ENCODE measurements around the gene GHR. TPM values are rescaled to one million over a fixed set of nuclear protein-coding genes. Genes with fewer than 3 reads are reported as not detected.

GHR gene
- total RNA-seq, 2 experiments from 2014 or later: not detected

- CTCF ChIA-PET: no interaction called here
- Mint-ChIP-seq H3K9me3 (no peaks in the 10 kb centered on the region), H3K4me3 (no peak overlapping the region), H3K27ac (no peak overlapping the region), H3K27me3 (ENCODE audit: low read depth) (peaks cover 5% of the 10 kb centered on the region), H3K36me3 (ENCODE audit: low read depth) (no peaks in the 10 kb centered on the region), H3K4me1 (ENCODE audit: low read depth) (no peaks in the 10 kb centered on the region)
- no peak for DNase-seq
- intact Hi-C loops (cut with micrococcal nuclease): no loop called here
Measured at GRCh38 chr5:42628821-42629220, 205.6 kb downstream of the GHR start.

- H3K9me3 Mint-ChIP-seq: no peaks in the 10 kb centered on the region
- peaks cover 5% of the 10 kb centered on the region for H3K27me3 Mint-ChIP-seq (ENCODE audit: low read depth)
- H3K4me1 Mint-ChIP-seq (ENCODE audit: low read depth): no peaks in the 10 kb centered on the region
- no peak overlapping the region for H3K4me3 Mint-ChIP-seq
- DNase-seq: no peak
- CTCF ChIA-PET: no interaction called here
- no peak overlapping the region for H3K27ac Mint-ChIP-seq
- intact Hi-C loops (cut with micrococcal nuclease): no loop called here
- H3K36me3 Mint-ChIP-seq (ENCODE audit: low read depth): no peaks in the 10 kb centered on the region
Measured at GRCh38 chr5:42629284-42629683, 206.0 kb downstream of the GHR start.

GRCh38 chr5:42631241-42631640, 208.0 kb downstream of the GHR start:
- Mint-ChIP-seq H3K36me3 (ENCODE audit: low read depth) (no peaks in the 10 kb centered on the region), H3K4me1 (ENCODE audit: low read depth) (no peaks in the 10 kb centered on the region), H3K9me3 (no peaks in the 10 kb centered on the region), H3K4me3 (no peak overlapping the region), H3K27me3 (ENCODE audit: low read depth) (peaks cover 3% of the 10 kb centered on the region), H3K27ac (no peak overlapping the region)
- DNase-seq: no peak
- CTCF ChIA-PET: no interaction called here
- intact Hi-C loops (cut with micrococcal nuclease): no loop called here

DNA sequence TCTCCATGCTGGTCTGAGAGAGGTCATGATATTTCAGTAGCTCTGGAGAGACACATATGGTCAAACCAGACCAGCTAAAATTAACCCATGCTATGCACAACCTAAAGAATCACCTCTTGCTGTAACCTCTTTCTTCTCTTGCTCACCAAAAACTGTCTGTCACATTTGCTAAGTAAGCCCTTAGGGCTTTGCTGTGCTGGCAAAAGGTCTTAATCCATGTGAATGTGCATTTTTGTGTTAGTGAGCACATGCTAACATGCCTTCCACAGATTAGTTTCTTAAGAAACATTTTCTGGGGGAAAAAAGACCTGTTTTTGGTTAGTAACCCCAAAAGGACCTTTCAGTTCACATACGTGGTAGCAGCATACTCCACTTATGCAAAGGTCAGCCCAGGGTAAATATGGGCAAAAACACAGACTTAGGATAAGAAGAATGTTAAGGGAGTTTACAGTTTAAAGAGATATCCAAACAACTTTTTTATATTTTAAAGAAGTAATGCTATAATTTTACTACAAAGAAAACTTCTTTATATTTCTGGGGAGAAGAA, 209.2 kb downstream of the GHR start:
- Mint-ChIP-seq H3K27me3 (ENCODE audit: low read depth) (peaks cover 3% of the 10 kb centered on the region), H3K27ac (no peak overlapping the region), H3K4me3 (no peak overlapping the region), H3K9me3 (no peaks in the 10 kb centered on the region), H3K4me1 (ENCODE audit: low read depth) (no peaks in the 10 kb centered on the region), H3K36me3 (ENCODE audit: low read depth) (no peaks in the 10 kb centered on the region)
- CTCF ChIA-PET: no interaction called here
- no peak for DNase-seq
- intact Hi-C loops (cut with micrococcal nuclease): no loop called here

DNA sequence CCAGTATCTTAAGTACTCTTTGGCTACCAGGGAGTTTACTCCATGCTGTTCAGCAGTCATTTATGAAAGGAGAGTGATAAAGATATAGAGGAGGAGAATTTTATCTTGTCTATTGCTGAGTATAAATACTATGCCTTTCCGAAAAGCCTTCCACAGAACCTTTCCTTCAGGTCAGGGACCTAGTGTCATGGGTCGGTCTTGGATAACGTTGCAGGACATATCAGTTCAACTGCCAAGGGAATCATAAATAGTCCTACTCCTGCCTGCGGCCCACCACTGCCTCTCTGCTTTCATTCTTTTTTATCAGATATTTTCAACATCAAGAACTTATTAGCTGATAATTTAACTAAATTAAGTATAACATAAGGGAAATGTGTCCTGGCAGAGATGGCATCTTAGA, 211.3 kb downstream of the GHR start:
- intact Hi-C loops (cut with micrococcal nuclease): no loop called here
- Mint-ChIP-seq H3K27ac (no peak overlapping the region), H3K4me3 (no peak overlapping the region), H3K36me3 (ENCODE audit: low read depth) (no peaks in the 10 kb centered on the region), H3K4me1 (ENCODE audit: low read depth) (no peaks in the 10 kb centered on the region), H3K27me3 (ENCODE audit: low read depth) (peaks cover 3% of the 10 kb centered on the region), H3K9me3 (no peaks in the 10 kb centered on the region)
- CTCF ChIA-PET: no interaction called here
- no peak for DNase-seq

DNA sequence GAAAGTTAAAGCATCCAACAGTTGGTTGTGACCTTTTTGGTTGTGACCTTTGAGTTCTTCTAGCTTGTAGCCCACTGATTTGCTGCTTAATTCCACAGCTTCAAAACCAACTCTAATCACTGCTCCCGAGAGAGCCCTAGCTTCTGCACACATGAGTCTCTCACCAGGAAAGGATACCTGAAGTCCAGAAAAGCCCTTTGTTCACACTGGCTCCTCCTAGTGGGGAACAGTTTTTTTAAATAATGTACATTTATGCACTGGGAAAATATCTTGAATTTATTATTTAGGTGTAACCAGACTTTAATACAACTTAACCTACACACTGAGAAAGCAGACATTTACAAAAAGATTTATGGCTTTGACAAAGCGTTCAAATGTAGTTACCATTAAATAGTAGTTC, 213.2 kb downstream of the GHR start:
- Mint-ChIP-seq H3K27me3 (ENCODE audit: low read depth) (peaks cover 12% of the 10 kb centered on the region), H3K4me3 (no peak overlapping the region), H3K36me3 (ENCODE audit: low read depth) (no peaks in the 10 kb centered on the region), H3K27ac (no peak overlapping the region), H3K4me1 (ENCODE audit: low read depth) (no peaks in the 10 kb centered on the region), H3K9me3 (no peaks in the 10 kb centered on the region)
- DNase-seq: no peak
- intact Hi-C loops (cut with micrococcal nuclease): no loop called here
- CTCF ChIA-PET: no interaction called here

GRCh38 chr5:42636946-42637345, 213.7 kb downstream of the GHR start:
- DNase-seq: no peak
- peaks cover 12% of the 10 kb centered on the region for H3K27me3 Mint-ChIP-seq (ENCODE audit: low read depth)
- H3K27ac Mint-ChIP-seq: no peak overlapping the region
- no peaks in the 10 kb centered on the region for H3K36me3 Mint-ChIP-seq (ENCODE audit: low read depth)
- H3K9me3 Mint-ChIP-seq: no peaks in the 10 kb centered on the region
- intact Hi-C loops (cut with micrococcal nuclease): no loop called here
- CTCF ChIA-PET: no interaction called here
- no peak overlapping the region for H3K4me3 Mint-ChIP-seq
- no peaks in the 10 kb centered on the region for H3K4me1 Mint-ChIP-seq (ENCODE audit: low read depth)

GRCh38 chr5:42638972-42639371, 215.7 kb downstream of the GHR start:
- Mint-ChIP-seq H3K36me3 (ENCODE audit: low read depth) (no peaks in the 10 kb centered on the region), H3K4me3 (no peak overlapping the region), H3K27ac (no peak overlapping the region), H3K9me3 (no peaks in the 10 kb centered on the region), H3K27me3 (ENCODE audit: low read depth) (peaks cover 9% of the 10 kb centered on the region), H3K4me1 (ENCODE audit: low read depth) (no peaks in the 10 kb centered on the region)
- intact Hi-C loops (cut with micrococcal nuclease): no loop called here
- no peak for DNase-seq
- CTCF ChIA-PET: no interaction called here

GRCh38 chr5:42640835-42641234, 217.6 kb downstream of the GHR start:
- Mint-ChIP-seq H3K4me1 (ENCODE audit: low read depth) (no peaks in the 10 kb centered on the region), H3K4me3 (no peak overlapping the region), H3K9me3 (no peaks in the 10 kb centered on the region), H3K27me3 (ENCODE audit: low read depth) (peaks cover 11% of the 10 kb centered on the region), H3K36me3 (ENCODE audit: low read depth) (no peaks in the 10 kb centered on the region), H3K27ac (no peak overlapping the region)
- intact Hi-C loops (cut with micrococcal nuclease): no loop called here
- CTCF ChIA-PET: interaction anchor here (0.7 kb wide), 1 partner anchor 14 kb away, joined by 3 read pairs; no protein-coding TSS in a partner anchor
- DNase-seq: no peak

DNA sequence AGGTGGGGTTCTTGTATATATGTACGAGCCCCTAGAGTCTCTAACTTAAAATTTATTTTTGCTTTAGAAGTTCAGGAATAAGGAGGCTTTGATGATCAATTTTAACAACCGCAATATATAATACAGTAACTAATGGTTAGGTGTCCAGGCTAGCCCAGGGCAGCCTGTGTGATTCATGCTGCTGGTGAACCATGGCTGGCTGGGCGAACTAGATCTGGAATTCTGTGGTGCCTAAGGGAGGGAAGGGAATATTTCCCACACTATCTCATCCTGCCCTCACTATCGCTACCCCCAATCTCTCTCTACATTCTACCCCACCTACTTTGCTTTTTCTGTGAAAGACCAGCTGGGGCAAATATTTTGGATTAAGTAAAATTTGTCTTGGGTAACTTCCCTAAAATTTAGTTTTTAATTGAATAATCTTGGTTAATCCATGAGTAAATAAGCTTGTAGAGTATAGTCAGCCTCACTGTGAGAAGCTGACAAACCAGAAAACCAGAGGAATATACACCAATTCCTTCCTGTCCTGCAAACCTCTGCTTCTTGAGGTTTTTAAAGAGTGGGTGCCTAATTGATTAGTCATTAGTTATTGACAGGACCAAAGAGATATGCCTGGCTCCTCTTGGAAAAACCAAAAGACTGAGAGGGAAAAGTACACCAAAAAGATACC, 218.2 kb downstream of the GHR start:
- H3K4me1 Mint-ChIP-seq (ENCODE audit: low read depth): no peaks in the 10 kb centered on the region
- DNase-seq: no peak
- CTCF ChIA-PET: interaction anchor here (0.7 kb wide), 1 partner anchor 15 kb away, joined by 3 read pairs; no protein-coding TSS in a partner anchor
- no peak overlapping the region for H3K27ac Mint-ChIP-seq
- H3K36me3 Mint-ChIP-seq (ENCODE audit: low read depth): no peaks in the 10 kb centered on the region
- H3K27me3 Mint-ChIP-seq (ENCODE audit: low read depth): peaks cover 11% of the 10 kb centered on the region
- intact Hi-C loops (cut with micrococcal nuclease): no loop called here
- H3K9me3 Mint-ChIP-seq: no peaks in the 10 kb centered on the region
- no peak overlapping the region for H3K4me3 Mint-ChIP-seq

GRCh38 chr5:42642006-42642405, 218.8 kb downstream of the GHR start:
- H3K36me3 Mint-ChIP-seq (ENCODE audit: low read depth): no peaks in the 10 kb centered on the region
- intact Hi-C loops (cut with micrococcal nuclease): no loop called here

DNA sequence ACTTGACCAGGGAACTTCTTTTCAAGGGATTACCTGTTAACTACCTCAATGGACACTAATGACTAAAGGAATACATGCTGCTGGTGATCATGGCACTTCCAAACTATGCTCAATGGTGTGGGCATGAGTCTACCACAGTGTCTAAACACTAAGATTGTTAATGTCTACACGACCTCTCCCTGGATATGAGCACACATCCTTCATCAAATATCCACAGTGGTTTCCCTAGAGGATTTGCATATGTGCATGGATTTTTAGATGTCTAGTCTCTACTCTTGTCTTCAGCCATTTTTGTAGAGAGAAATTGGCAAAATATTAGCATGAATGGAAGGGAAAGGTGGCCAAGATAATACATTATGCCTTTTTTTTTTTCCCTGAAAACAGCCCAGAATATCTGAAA, 220.1 kb downstream of the GHR start:
- H3K4me1 Mint-ChIP-seq (ENCODE audit: low read depth): no peaks in the 10 kb centered on the region
- no peaks in the 10 kb centered on the region for H3K9me3 Mint-ChIP-seq
- peaks cover 11% of the 10 kb centered on the region for H3K27me3 Mint-ChIP-seq (ENCODE audit: low read depth)
- no peak for DNase-seq
- no peaks in the 10 kb centered on the region for H3K36me3 Mint-ChIP-seq (ENCODE audit: low read depth)
- no peak overlapping the region for H3K27ac Mint-ChIP-seq
- intact Hi-C loops (cut with micrococcal nuclease): no loop called here
- CTCF ChIA-PET: no interaction called here
- no peak overlapping the region for H3K4me3 Mint-ChIP-seq

More at GRCh38 chr5:42642006-42642405, 218.8 kb downstream of the GHR start:
- CTCF ChIA-PET: no interaction called here
- no peak overlapping the region for H3K4me3 Mint-ChIP-seq
- H3K4me1 Mint-ChIP-seq (ENCODE audit: low read depth): no peaks in the 10 kb centered on the region
- DNase-seq: no peak
- no peaks in the 10 kb centered on the region for H3K9me3 Mint-ChIP-seq
- no peak overlapping the region for H3K27ac Mint-ChIP-seq
- H3K27me3 Mint-ChIP-seq (ENCODE audit: low read depth): peaks cover 11% of the 10 kb centered on the region

DNA sequence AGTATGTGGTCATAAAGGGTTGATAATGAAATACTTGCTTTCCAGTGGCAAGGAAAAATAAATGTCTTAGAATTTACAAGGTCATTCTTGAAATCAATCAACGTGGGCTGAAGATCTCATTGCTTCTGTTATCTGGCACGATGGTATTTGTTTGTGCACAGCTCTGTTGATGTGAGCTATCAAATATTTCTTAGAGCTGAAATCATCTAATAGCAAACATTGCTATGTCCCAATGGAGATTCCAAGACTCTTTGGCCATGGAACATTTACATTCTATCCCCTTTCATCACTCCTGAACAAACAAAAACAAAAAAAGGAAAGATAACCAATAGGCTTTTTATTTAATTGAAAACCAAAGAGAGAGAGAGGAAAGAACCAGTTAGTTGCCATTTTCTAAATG, 221.9 kb downstream of the GHR start:
- Mint-ChIP-seq H3K27ac (no peak overlapping the region), H3K27me3 (ENCODE audit: low read depth) (peaks cover 9% of the 10 kb centered on the region), H3K4me1 (ENCODE audit: low read depth) (no peaks in the 10 kb centered on the region), H3K36me3 (ENCODE audit: low read depth) (no peaks in the 10 kb centered on the region), H3K4me3 (no peak overlapping the region), H3K9me3 (no peaks in the 10 kb centered on the region)
- no peak for DNase-seq
- intact Hi-C loops (cut with micrococcal nuclease): no loop called here
- CTCF ChIA-PET: no interaction called here

All from activated naive CD4-positive, alpha-beta T cell treated with anti-CD3 and anti-CD28 coated beads for 36 hours (primary cell).